Thyroid gland (tissue), 4 donors: ENCODE measurements around the gene AFF3. TPM values are rescaled to one million over a fixed set of nuclear protein-coding genes. Genes with fewer than 3 reads are reported as not detected.

ENCODE experiments used
- DNase-seq, 2 donors: peaks; one replicate each; pipeline ENCODE4 v3.0.0-alpha.2; 2019
- H3K27ac ChIP-seq, 3 donors: fragments of 200-600 bp; sonication (generic); 1 replicate in 2 of 3; 2 replicates in 1 of 3; pipeline ENCODE4 v1.5.1; 2016 to 2019; ENCODE audit warnings: mild to moderate bottlenecking in 1 of 3, moderate library complexity in 1 of 3
- H3K27me3 ChIP-seq: fragments of 200-600 bp; sonication (generic); one replicate; pipeline ENCODE4 v1.5.1; 2019
- H3K36me3 ChIP-seq, 2 donors: fragments of 200-600 bp; sonication (generic); one replicate each; pipeline ENCODE4 v1.5.1; 2016 to 2019
- H3K4me1 ChIP-seq, 2 donors: fragments of 200-600 bp; sonication (generic); one replicate each; pipeline ENCODE4 v1.5.1; 2017 to 2019
- H3K4me3 ChIP-seq, 3 donors: fragments of 200-600 bp; sonication (generic); replicated peaks in 1 of 3; 1 replicate in 2 of 3; 2 replicates in 1 of 3; pipeline ENCODE4 v1.5.1; 2016; ENCODE audit warnings: mild to moderate bottlenecking in 1 of 3
- H3K9me3 ChIP-seq: fragments of 200-600 bp; sonication (generic); one replicate; pipeline ENCODE4 v1.5.1; 2017
- CTCF ChIP-seq, 6 experiments: fragments of 200-600 bp in 3 of 6; fragments of 450-650 bp in 3 of 6; sonication (generic) in 3 of 6; IDR thresholded peaks; one replicate each; pipeline ENCODE4 v1.5.1; 2016 to 2019; ENCODE audit warnings: antibody characterized with exemption in 6 of 6, mild to moderate bottlenecking in 2 of 6, inconsistent platforms in 1 of 6, moderate library complexity in 1 of 6
- POLR2A ChIP-seq, 2 donors: fragments of 450-650 bp; IDR thresholded peaks; one replicate each; pipeline ENCODE4 v1.6.1; 2017; ENCODE audit warnings: antibody characterized with exemption in 2 of 2, mild to moderate bottlenecking in 2 of 2, moderate library complexity in 1 of 2
- WGBS, 2 donors: methylation state at CpG; one replicate each; pipeline ENCODE4 v1.1.5; 2017; 5-methylcytosine and 5-hydroxymethylcytosine counted together
- intact Hi-C: fragments of 100-400 bp; cut with DNase I; formaldehyde crosslinking; loops from one replicate; pipeline ENCODE4 v1.15.1; 2023
- total RNA-seq, 4 donors: library from RNA; depleted of rRNA; stranded (reverse); fragments of >200 nt; gene quantifications; one replicate each; pipeline ENCODE4 v1.2.3, GENCODE V29; 2016

Gene AFF3
- total RNA-seq, 4 donors from 2014 or later = 0.54 to 2.6 (median 1.1) TPM

GRCh38 chr2:100000915-100001707 lies 141.3 kb downstream of the AFF3 start:
- intact Hi-C loops = no loop called here
- Histone ChIP-seq H3K9me3 (no peaks in the 10 kb centered on the region), H3K4me3 (no peak overlapping the region), H3K4me1 (no peaks in the 10 kb centered on the region), H3K27ac (no peak overlapping the region), H3K36me3 (no peaks in the 10 kb centered on the region), H3K27me3 (no peaks in the 10 kb centered on the region)
- TF ChIP-seq POLR2A (IDR thresholded peaks at IDR 0.05) = no peak
- no peak for TF ChIP-seq CTCF (IDR thresholded peaks at IDR 0.05)
- DNase-seq = no peak
- 92% methylated on average over 22 of the region's 22 CpGs for WGBS, 2 donors

GRCh38 chr2:99998651-99999320 lies 143.6 kb downstream of the AFF3 start:
- no peaks in the 10 kb centered on the region for H3K36me3 ChIP-seq
- no peak overlapping the region for H3K4me3 ChIP-seq
- no peaks in the 10 kb centered on the region for H3K4me1 ChIP-seq
- H3K27me3 ChIP-seq = no peaks in the 10 kb centered on the region
- intact Hi-C loops = no loop called here
- TF ChIP-seq POLR2A (IDR thresholded peaks at IDR 0.05) (no peak), CTCF (IDR thresholded peaks at IDR 0.05) (no peak)
- WGBS, 2 donors = 87 to 89% methylated on average over 12 of the region's 12 CpGs
- no peak for DNase-seq
- H3K27ac ChIP-seq = no peak overlapping the region
- no peaks in the 10 kb centered on the region for H3K9me3 ChIP-seq

- H3K4me3 ChIP-seq = no peak overlapping the region
- H3K36me3 ChIP-seq = no peaks in the 10 kb centered on the region
- no peaks in the 10 kb centered on the region for H3K4me1 ChIP-seq
- no peaks in the 10 kb centered on the region for H3K27me3 ChIP-seq
- 71 to 75% methylated on average over 3 of the region's 3 CpGs for WGBS, 2 donors
- intact Hi-C loops = no loop called here
- no peak for DNase-seq
- TF ChIP-seq CTCF (IDR thresholded peaks at IDR 0.05) = no peak
- no peak for TF ChIP-seq POLR2A (IDR thresholded peaks at IDR 0.05)
- H3K27ac ChIP-seq = no peak overlapping the region
- no peaks in the 10 kb centered on the region for H3K9me3 ChIP-seq
These were observed 152.5 kb downstream of the AFF3 start for GRCh38 chr2:99989905-99990304.

GRCh38 chr2:99988599-99988998 lies 153.8 kb downstream of the AFF3 start:
- Histone ChIP-seq H3K4me1 (peaks cover 0 to 5% of the 10 kb centered on the region in 2 donors), H3K36me3 (no peaks in the 10 kb centered on the region), H3K27ac (no peak overlapping the region), H3K9me3 (no peaks in the 10 kb centered on the region), H3K27me3 (no peaks in the 10 kb centered on the region), H3K4me3 (no peak overlapping the region)
- 67 to 76% methylated on average over 3 of the region's 3 CpGs for WGBS, 2 donors
- no peak for TF ChIP-seq POLR2A (IDR thresholded peaks at IDR 0.05)
- TF ChIP-seq CTCF (IDR thresholded peaks at IDR 0.05) = no peak
- DNase-seq = no peak
- intact Hi-C loops = no loop called here

GRCh38 chr2:99987160-99987559 lies 155.2 kb downstream of the AFF3 start:
- H3K27ac ChIP-seq = no peak overlapping the region
- no peaks in the 10 kb centered on the region for H3K36me3 ChIP-seq
- 74 to 83% methylated on average over 4 of the region's 4 CpGs for WGBS, 2 donors
- TF ChIP-seq CTCF (IDR thresholded peaks at IDR 0.05) (no peak), POLR2A (IDR thresholded peaks at IDR 0.05) (no peak)
- intact Hi-C loops = no loop called here
- no peak overlapping the region for H3K4me3 ChIP-seq
- peaks cover 0 to 5% of the 10 kb centered on the region in 2 donors for H3K4me1 ChIP-seq
- DNase-seq = no peak
- no peaks in the 10 kb centered on the region for H3K27me3 ChIP-seq
- H3K9me3 ChIP-seq = no peaks in the 10 kb centered on the region
